Measurements from ENCODE around the gene PTPRG.

- TF ChIP-seq CTCF (conservative IDR thresholded peaks at IDR 0.05; ENCODE audit: low read length), result no peak
- TF ChIP-seq EZH2phosphoT487 (IDR thresholded peaks at IDR 0.05; ENCODE audit: borderline replicate concordance, low read depth, low read length), result no peak
These were observed 324.0 kb downstream of the PTPRG start for GRCh38 chr3:61885414-61885813.
